Measurements from ENCODE around the gene SORCS3. TPM values are rescaled to one million over a fixed set of nuclear protein-coding genes. Genes with fewer than 3 reads are reported as not detected.

Gene SORCS3
- total RNA-seq (2014; rRNA removed; shearing (Covaris generic)): not detected in 2 replicates

GRCh38 chr10:104641187-104641936 lies at the start of gene SORCS3:
SORCS3 (plus strand) TSS chr10:104641290.
- DNase-seq (ENCODE audit: low spot score): no peak

- DNase-seq (ENCODE audit: low spot score): no peak
Observed at GRCh38 chr10:104591441-104591840, 49.6 kb upstream of the SORCS3 start.

GRCh38 chr10:104601166-104601565 lies 39.9 kb upstream of the SORCS3 start:
- no peak for DNase-seq (ENCODE audit: low spot score)

- DNase-seq (ENCODE audit: low spot score): no peak
Observed at GRCh38 chr10:104608091-104608828, 32.8 kb upstream of the SORCS3 start.

- no peak for DNase-seq (ENCODE audit: low spot score)
Observed at GRCh38 chr10:104612571-104613205, 28.4 kb upstream of the SORCS3 start.

- no peak for DNase-seq (ENCODE audit: low spot score)
Observed at GRCh38 chr10:104613406-104613805, 27.7 kb upstream of the SORCS3 start.

GRCh38 chr10:104614245-104614831 lies 26.8 kb upstream of the SORCS3 start:
- DNase-seq (ENCODE audit: low spot score): peak; percentile 15

GRCh38 chr10:104615136-104615535 lies 26.0 kb upstream of the SORCS3 start:
- DNase-seq (ENCODE audit: low spot score): no peak

GRCh38 chr10:104617831-104618230 lies 23.3 kb upstream of the SORCS3 start:
- DNase-seq (ENCODE audit: low spot score): no peak

- DNase-seq (ENCODE audit: low spot score): no peak
Observed at GRCh38 chr10:104622175-104622574, 18.9 kb upstream of the SORCS3 start.

- peak; percentile 13 for DNase-seq (ENCODE audit: low spot score)
Observed at GRCh38 chr10:104622598-104623209, 18.4 kb upstream of the SORCS3 start.

- no peak for DNase-seq (ENCODE audit: low spot score)
Observed at GRCh38 chr10:104630731-104631130, 10.4 kb upstream of the SORCS3 start.

- DNase-seq (ENCODE audit: low spot score): no peak
Observed at GRCh38 chr10:104631946-104632345, 9.1 kb upstream of the SORCS3 start.

- no peak for DNase-seq (ENCODE audit: low spot score)
Observed at GRCh38 chr10:104638861-104639589, 2.1 kb upstream of the SORCS3 start.

- DNase-seq (ENCODE audit: low spot score): no peak
Observed at GRCh38 chr10:104639590-104640338, 1.3 kb upstream of the SORCS3 start.

- no peak for DNase-seq (ENCODE audit: low spot score)
Observed at GRCh38 chr10:104640339-104641186, 527 bp upstream of the SORCS3 start.

GRCh38 chr10:104641937-104642657 lies 1.0 kb downstream of the SORCS3 start:
- DNase-seq (ENCODE audit: low spot score): no peak

- DNase-seq (ENCODE audit: low spot score): no peak
Observed at GRCh38 chr10:104642658-104643302, 1.7 kb downstream of the SORCS3 start.
